MM.1S (cell line): ENCODE measurements around the gene RAVER1.

Source experiments
- DNase-seq: peaks from one replicate; pipeline ENCODE4 v3.0.0-alpha.2; 2015
- H2AFZ ChIP-seq: fragments of 300-600 bp; sonication (generic); 2 replicates; pipeline ENCODE4 v1.6.0; 2016; ENCODE audit warnings: antibody characterized with exemption, low read length
- H3F3A ChIP-seq: fragments of 300-600 bp; sonication (generic); 2 replicates; pipeline ENCODE4 v1.6.1; 2016; ENCODE audit warnings: mild to moderate bottlenecking, antibody characterized with exemption, low read length, moderate library complexity, mixed read lengths; ENCODE audit not compliant: insufficient read depth
- H3K27ac ChIP-seq: fragments of 300-600 bp; sonication (generic); 2 replicates; pipeline ENCODE4 v1.5.1; 2016; ENCODE audit warnings: mild to moderate bottlenecking, low read length
- H3K27me3 ChIP-seq: fragments of 300-600 bp; sonication (generic); replicated peaks from 2 replicates; pipeline ENCODE4 v1.6.0; 2016; ENCODE audit warnings: low read length; ENCODE audit not compliant: insufficient read depth
- H3K36me3 ChIP-seq: fragments of 300-600 bp; sonication (generic); replicated peaks from 2 replicates; pipeline ENCODE4 v1.6.1; 2016; ENCODE audit warnings: mild to moderate bottlenecking, low read length, mixed read lengths; ENCODE audit not compliant: insufficient read depth
- H3K4me1 ChIP-seq: fragments of 300-600 bp; sonication (generic); 2 replicates; pipeline ENCODE4 v1.6.1; 2016; ENCODE audit warnings: low read length, mixed read lengths
- H3K4me2 ChIP-seq: fragments of 300-600 bp; sonication (generic); 2 replicates; pipeline ENCODE4 v1.6.0; 2016; ENCODE audit warnings: low read depth, low read length
- H3K4me3 ChIP-seq: fragments of 300-600 bp; sonication (generic); 2 replicates; pipeline ENCODE4 v1.5.1; 2016; ENCODE audit warnings: low read length, mixed read lengths
- H3K79me2 ChIP-seq: fragments of 300-600 bp; sonication (generic); 2 replicates; pipeline ENCODE4 v1.6.1; 2016; ENCODE audit warnings: mixed run types, low read length, mixed read lengths
- H3K9ac ChIP-seq: fragments of 300-600 bp; sonication (generic); 2 replicates; pipeline ENCODE4 v1.6.1; 2016; ENCODE audit warnings: low read length, mixed read lengths
- H3K9me2 ChIP-seq: fragments of 300-600 bp; sonication (generic); replicated peaks from 2 replicates; pipeline ENCODE4 v1.6.1; 2016; ENCODE audit warnings: mild to moderate bottlenecking, low read length, mixed read lengths; ENCODE audit not compliant: insufficient read depth
- H3K9me3 ChIP-seq: fragments of 300-600 bp; sonication (generic); replicated peaks from 2 replicates; pipeline ENCODE4 v1.6.1; 2016; ENCODE audit warnings: mild to moderate bottlenecking, low read length, mixed read lengths; ENCODE audit not compliant: insufficient read depth
- H4K20me1 ChIP-seq: fragments of 300-600 bp; sonication (generic); 2 replicates; pipeline ENCODE4 v1.6.1; 2016; ENCODE audit warnings: mild to moderate bottlenecking, low read length, moderate library complexity, mixed read lengths; ENCODE audit not compliant: insufficient read depth
- CTCF ChIP-seq: fragments of 300-600 bp; sonication (generic); IDR thresholded peaks from 2 replicates; pipeline ENCODE4 v1.5.1; 2016; ENCODE audit warnings: antibody characterized with exemption, low read length, mixed read lengths
- EZH2 ChIP-seq: fragments of 300-600 bp; sonication (generic); optimal IDR thresholded peaks from 2 replicates; pipeline ENCODE3; 2017; ENCODE audit warnings: low read depth, mild to moderate bottlenecking, antibody characterized with exemption, low read length, mixed read lengths
- EZH2phosphoT487 ChIP-seq: fragments of 300-600 bp; sonication (generic); IDR thresholded peaks from 2 replicates; pipeline ENCODE4 v1.6.1; 2018; ENCODE audit warnings: antibody characterized with exemption, low read length

The RAVER1 gene

DNA sequence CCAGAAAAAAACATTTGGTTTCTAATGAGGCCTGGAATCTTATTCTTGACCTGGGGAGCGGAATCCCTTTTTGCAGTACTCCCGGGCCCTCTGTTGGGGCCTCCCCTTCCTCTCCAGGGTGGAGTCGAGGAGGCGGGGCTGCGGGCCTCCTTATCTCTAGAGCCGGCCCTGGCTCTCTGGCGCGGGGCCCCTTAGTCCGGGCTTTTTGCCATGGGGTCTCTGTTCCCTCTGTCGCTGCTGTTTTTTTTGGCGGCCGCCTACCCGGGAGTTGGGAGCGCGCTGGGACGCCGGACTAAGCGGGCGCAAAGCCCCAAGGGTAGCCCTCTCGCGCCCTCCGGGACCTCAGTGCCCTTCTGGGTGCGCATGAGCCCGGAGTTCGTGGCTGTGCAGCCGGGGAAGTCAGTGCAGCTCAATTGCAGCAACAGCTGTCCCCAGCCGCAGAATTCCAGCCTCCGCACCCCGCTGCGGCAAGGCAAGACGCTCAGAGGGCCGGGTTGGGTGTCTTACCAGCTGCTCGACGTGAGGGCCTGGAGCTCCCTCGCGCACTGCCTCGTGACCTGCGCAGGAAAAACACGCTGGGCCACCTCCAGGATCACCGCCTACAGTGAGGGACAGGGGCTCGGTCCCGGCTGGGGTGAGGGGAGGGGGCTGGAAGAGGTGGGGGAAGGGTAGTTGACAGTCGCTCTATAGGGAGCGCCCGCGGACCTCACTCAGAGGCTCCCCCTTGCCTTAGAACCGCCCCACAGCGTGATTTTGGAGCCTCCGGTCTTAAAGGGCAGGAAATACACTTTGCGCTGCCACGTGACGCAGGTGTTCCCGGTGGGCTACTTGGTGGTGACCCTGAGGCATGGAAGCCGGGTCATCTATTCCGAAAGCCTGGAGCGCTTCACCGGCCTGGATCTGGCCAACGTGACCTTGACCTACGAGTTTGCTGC lies 46.3 kb downstream of the RAVER1 start, which contains the start of gene ICAM4:
ICAM4 (plus strand) TSS at position 153 of the 935 bp plus-strand sequence; CDS start at position 211, 58 bp downstream.
- Histone ChIP-seq H2AFZ (peak within 1 kb of the TSS; percentile 44), H3K9ac (no peak within 1 kb of the TSS)

DNA sequence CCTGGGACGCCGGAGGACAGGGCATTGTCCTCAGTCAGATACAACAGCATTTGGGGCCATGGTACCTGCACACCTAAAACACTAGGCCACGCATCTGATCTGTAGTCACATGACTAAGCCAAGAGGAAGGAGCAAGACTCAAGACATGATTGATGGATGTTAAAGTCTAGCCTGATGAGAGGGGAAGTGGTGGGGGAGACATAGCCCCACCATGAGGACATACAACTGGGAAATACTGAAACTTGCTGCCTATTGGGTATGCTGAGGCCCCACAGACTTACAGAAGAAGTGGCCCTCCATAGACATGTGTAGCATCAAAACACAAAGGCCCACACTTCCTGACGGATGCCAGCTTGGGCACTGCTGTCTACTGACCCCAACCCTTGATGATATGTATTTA lies 47.9 kb downstream of the RAVER1 start:
- no peak overlapping the region for H3K27ac ChIP-seq
- no peak overlapping the region for H3K4me3 ChIP-seq
- peaks cover 18% of the 10 kb centered on the region for H3K4me1 ChIP-seq
- no peak overlapping the region for H3K4me2 ChIP-seq
- no peaks in the 10 kb centered on the region for H4K20me1 ChIP-seq
- H3K9me3 ChIP-seq, result no peaks in the 10 kb centered on the region
- DNase-seq, result no peak
- H3K79me2 ChIP-seq, result no peaks in the 10 kb centered on the region
- peaks cover 5% of the 10 kb centered on the region for H3F3A ChIP-seq
- no peak for TF ChIP-seq EZH2phosphoT487
- peaks cover 12% of the 10 kb centered on the region for H3K27me3 ChIP-seq
- H3K36me3 ChIP-seq, result no peaks in the 10 kb centered on the region
- H3K9ac ChIP-seq, result no peak overlapping the region
- H3K9me2 ChIP-seq, result no peaks in the 10 kb centered on the region
- no peak overlapping the region for H2AFZ ChIP-seq

More for the DNA sequence above, 46.3 kb downstream of the RAVER1 start, which contains the start of gene ICAM4:
- Histone ChIP-seq H3K36me3 (no peaks in the 10 kb centered on the region), H3F3A (peaks cover 11% of the 10 kb centered on the region; the same call in 1 of the 2 replicates), H4K20me1 (no peaks in the 10 kb centered on the region), H3K4me2 (peak within 1 kb of the TSS; percentile 69), H3K4me1 (peaks cover 32% of the 10 kb centered on the region), H3K4me3 (peak within 1 kb of the TSS; percentile 30), H3K9me3 (no peaks in the 10 kb centered on the region), H3K9me2 (no peaks in the 10 kb centered on the region), H3K79me2 (no peaks in the 10 kb centered on the region), H3K27me3 (peaks cover 28% of the 10 kb centered on the region), H3K27ac (no peak within 1 kb of the TSS)
- DNase-seq, result no peak
- TF ChIP-seq EZH2 (no peak), EZH2phosphoT487 (no peak), CTCF (no peak)

- no peaks in the 10 kb centered on the region for H3K9me3 ChIP-seq
- H3K36me3 ChIP-seq, result no peaks in the 10 kb centered on the region
- no peak overlapping the region for H3K4me3 ChIP-seq
- no peak for DNase-seq
- peaks cover 7% of the 10 kb centered on the region for H3K27me3 ChIP-seq
- no peak overlapping the region for H2AFZ ChIP-seq
- peaks cover 5% of the 10 kb centered on the region for H3F3A ChIP-seq
- no peak overlapping the region for H3K27ac ChIP-seq
- H3K79me2 ChIP-seq, result no peaks in the 10 kb centered on the region
- no peaks in the 10 kb centered on the region for H4K20me1 ChIP-seq
- H3K9ac ChIP-seq, result no peak overlapping the region
- H3K4me2 ChIP-seq, result no peak overlapping the region
- TF ChIP-seq EZH2phosphoT487 (no peak), EZH2 (no peak)
- H3K4me1 ChIP-seq, result peaks cover 15% of the 10 kb centered on the region
- H3K9me2 ChIP-seq, result no peaks in the 10 kb centered on the region
Observed at GRCh38 chr19:10284960-10285278, 48.4 kb downstream of the RAVER1 start.

- H3F3A ChIP-seq, result peaks cover 5% of the 10 kb centered on the region
- no peak overlapping the region for H3K4me2 ChIP-seq
- peaks cover under 1% of the 10 kb centered on the region; the same call in 1 of the 2 replicates for H3K27me3 ChIP-seq
- H4K20me1 ChIP-seq, result no peaks in the 10 kb centered on the region
- H3K4me1 ChIP-seq, result peaks cover 13% of the 10 kb centered on the region
- no peak overlapping the region for H3K9ac ChIP-seq
- no peaks in the 10 kb centered on the region for H3K9me2 ChIP-seq
- TF ChIP-seq EZH2 (no peak), CTCF (no peak), EZH2phosphoT487 (no peak)
- H3K79me2 ChIP-seq, result no peaks in the 10 kb centered on the region
- H3K9me3 ChIP-seq, result no peaks in the 10 kb centered on the region
- no peak for DNase-seq
- H3K4me3 ChIP-seq, result no peak overlapping the region
- H2AFZ ChIP-seq, result no peak overlapping the region
- no peak overlapping the region for H3K27ac ChIP-seq
- no peaks in the 10 kb centered on the region for H3K36me3 ChIP-seq
Observed at GRCh38 chr19:10284065-10284959, 49.0 kb downstream of the RAVER1 start.
